HG03520 (cell line): ENCODE results near the gene ERC2.
"Not testable (repeated sequence)": the region's sequence is repeated elsewhere in the genome, so short reads cannot be mapped to it uniquely, and the experiment has no call there.

Experiments
- ATAC-seq: cut with Tn5 transposase; IDR thresholded peaks from one replicate; pipeline ENCODE4 v1.9.1; 2021; ENCODE audit warnings: mild to moderate bottlenecking, moderate library complexity; ENCODE audit not compliant: unreplicated experiment

The ERC2 gene

GRCh38 chr3:56318891-56319290, 149.4 kb downstream of the ERC2 start:
- ATAC-seq = no peak

GRCh38 chr3:56316944-56317343, 151.3 kb downstream of the ERC2 start:
- ATAC-seq = no peak

- no peak for ATAC-seq
Observed at GRCh38 chr3:56314842-56315241, 153.4 kb downstream of the ERC2 start.

GRCh38 chr3:56309465-56309864, 158.8 kb downstream of the ERC2 start:
- ATAC-seq = no peak

- ATAC-seq = no peak
Observed at GRCh38 chr3:56308471-56308870, 159.8 kb downstream of the ERC2 start.

GRCh38 chr3:56304069-56304468, 164.2 kb downstream of the ERC2 start:
- no peak for ATAC-seq

- peak; percentile 72 for ATAC-seq
Observed at GRCh38 chr3:56303487-56303886, 164.8 kb downstream of the ERC2 start.

- no peak for ATAC-seq
Observed at GRCh38 chr3:56302417-56302816, 165.8 kb downstream of the ERC2 start.

- ATAC-seq = no peak
Observed at GRCh38 chr3:56297281-56297840, 170.9 kb downstream of the ERC2 start.

- no peak for ATAC-seq
Observed at GRCh38 chr3:56296361-56296760, 171.9 kb downstream of the ERC2 start.

GRCh38 chr3:56295161-56295560, 173.1 kb downstream of the ERC2 start:
- no peak for ATAC-seq

- no peak for ATAC-seq
Observed at GRCh38 chr3:56294286-56294685, 174.0 kb downstream of the ERC2 start.

- ATAC-seq = no peak
Observed at GRCh38 chr3:56291953-56292352, 176.3 kb downstream of the ERC2 start.

- ATAC-seq = no peak
Observed at GRCh38 chr3:56291244-56291680, 177.0 kb downstream of the ERC2 start.

- no peak for ATAC-seq
Observed at GRCh38 chr3:56290374-56290773, 177.9 kb downstream of the ERC2 start.

GRCh38 chr3:56288258-56288657, 180.0 kb downstream of the ERC2 start:
- ATAC-seq = no peak

- no peak for ATAC-seq
Observed at GRCh38 chr3:56282341-56282740, 185.9 kb downstream of the ERC2 start.

- no peak for ATAC-seq
Observed at GRCh38 chr3:56277236-56277635, 191.0 kb downstream of the ERC2 start.

- no peak for ATAC-seq
Observed at GRCh38 chr3:56275120-56275519, 193.1 kb downstream of the ERC2 start.

- no peak for ATAC-seq
Observed at GRCh38 chr3:56269755-56270535, 198.3 kb downstream of the ERC2 start.

GRCh38 chr3:56268616-56269383, 199.5 kb downstream of the ERC2 start:
- no peak for ATAC-seq

- not testable (repeated sequence) for ATAC-seq
Observed at GRCh38 chr3:56261852-56262251, 206.4 kb downstream of the ERC2 start.
